Transverse colon (tissue), 4 donors: ENCODE measurements around the gene VGLL4. TPM values are rescaled to one million over a fixed set of nuclear protein-coding genes. Genes with fewer than 3 reads are reported as not detected.
"Not testable (repeated sequence)": the region's sequence is repeated elsewhere in the genome, so short reads cannot be mapped to it uniquely, and the experiment has no call there.

Experiments used
- DNase-seq: peaks from one replicate; pipeline ENCODE4 v3.0.0-alpha.2; 2019
- H3K27ac ChIP-seq, 4 donors: fragments of 200-600 bp; sonication (generic); 2 replicates each; pipeline ENCODE4 v1.5.1; 2016 to 2018; ENCODE audit warnings: inconsistent platforms in 4 of 4
- H3K27me3 ChIP-seq: fragments of 200-600 bp; sonication (generic); 2 replicates; pipeline ENCODE4 v1.5.1; 2017; ENCODE audit warnings: inconsistent platforms
- H3K36me3 ChIP-seq, 4 donors: fragments of 200-600 bp; sonication (generic); 2 replicates each; pipeline ENCODE4 v1.5.1; 2017 to 2019; ENCODE audit warnings: inconsistent platforms in 4 of 4
- H3K4me1 ChIP-seq, 4 donors: fragments of 200-600 bp; sonication (generic); 2 replicates each; pipeline ENCODE4 v1.5.1; 2017 to 2020; ENCODE audit warnings: inconsistent platforms in 4 of 4
- H3K4me3 ChIP-seq, 4 donors: fragments of 200-600 bp; sonication (generic); 1 replicate in 1 of 4; 2 replicates in 3 of 4; pipeline versions ENCODE4 v1.5.1 to v1.6.1; 2017 to 2019; ENCODE audit warnings: inconsistent platforms in 4 of 4
- H3K9me3 ChIP-seq, 2 donors: fragments of 200-600 bp; sonication (generic); 2 replicates each; pipeline ENCODE4 v1.5.1; 2017 to 2019; ENCODE audit warnings: inconsistent platforms in 2 of 2
- CTCF ChIP-seq, 5 experiments: fragments of 200-600 bp in 3 of 5; fragments of 450-650 bp in 2 of 5; sonication (generic) in 3 of 5; IDR thresholded peaks; 1 replicate in 2 of 5; 2 replicates in 3 of 5; pipeline ENCODE4 v1.5.1; 2016 to 2017; ENCODE audit warnings: antibody characterized with exemption in 5 of 5, inconsistent platforms in 3 of 5, mild to moderate bottlenecking in 2 of 5, moderate library complexity in 1 of 5
- EP300 ChIP-seq: sonication (generic); formaldehyde crosslinking; IDR thresholded peaks from one replicate; pipeline ENCODE4 v1.6.1; 2017; ENCODE audit warnings: antibody characterized with exemption, low read depth
- POLR2A ChIP-seq: fragments of 450-650 bp; IDR thresholded peaks from one replicate; pipeline ENCODE4 v1.6.1; 2016; ENCODE audit warnings: antibody characterized with exemption, mild to moderate bottlenecking, moderate library complexity
- POLR2AphosphoS5 ChIP-seq, 3 donors: sonication (generic); formaldehyde crosslinking; IDR thresholded peaks; one replicate each; pipeline ENCODE4 v1.6.1; 2016; ENCODE audit warnings: antibody characterized with exemption in 3 of 3
- WGBS, 2 donors: methylation state at CpG; one replicate each; pipeline ENCODE4 v1.1.5; 2018; ENCODE audit warnings: low coverage in 1 of 2; 5-methylcytosine and 5-hydroxymethylcytosine counted together
- in situ Hi-C, 4 donors: fragments of 200-750 bp; cut with MboI; loops; one replicate each; pipeline versions ENCODE4 v1.15.0 to v1.15.1; 2017; ENCODE audit warnings: low sequenced_read_pairs in 3 of 4, low pct_ligation_motif_present in 1 of 4, low pct_unique_long_range_greater_than_20kb in 1 of 4
- intact Hi-C: fragments of 100-400 bp; cut with DNase I; formaldehyde crosslinking; loops from one replicate; pipeline ENCODE4 v1.15.1; 2023; ENCODE audit warnings: low total_unique reads
- total RNA-seq, 4 donors: library from RNA; depleted of rRNA; stranded (reverse); fragments of >200 nt; gene quantifications; one replicate each; pipeline ENCODE4 v1.1.0, GENCODE V29; 2016

VGLL4 gene
- total RNA-seq, 4 donors from 2014 or later = 67.3 to 175 (median 95.0) TPM

- Histone ChIP-seq H3K9me3 (no peaks in the 10 kb centered on the region), H3K27ac (no peak overlapping the region), H3K27me3 (no peaks in the 10 kb centered on the region), H3K36me3 (no peaks in the 10 kb centered on the region), H3K4me3 (no peak overlapping the region), H3K4me1 (peaks cover 0 to 14% (median 7%) of the 10 kb centered on the region in 4 donors)
- no peak for TF ChIP-seq POLR2AphosphoS5 (IDR thresholded peaks at IDR 0.05)
- no peak for TF ChIP-seq CTCF (IDR thresholded peaks at IDR 0.05)
- no peak for TF ChIP-seq EP300
- TF ChIP-seq POLR2A = no peak
- intact Hi-C loops (no loop called here), in situ Hi-C loops (loop anchor here in 1 of 4 donors (25.0 kb wide), 1 partner anchor 130 kb away; no protein-coding TSS in a partner anchor)
- WGBS, 2 donors = 97 to 99% methylated on average over 4 to 6 of the region's 6 CpGs
- DNase-seq = no peak
Observed at GRCh38 chr3:11517601-11518000, 126.1 kb downstream of the VGLL4 start.

GRCh38 chr3:11514191-11514821, 129.4 kb downstream of the VGLL4 start:
- WGBS, 2 donors = 20 to 49% methylated on average over 3 to 7 of the region's 7 CpGs
- TF ChIP-seq POLR2A = no peak
- TF ChIP-seq CTCF (IDR thresholded peaks at IDR 0.05) = no peak
- TF ChIP-seq POLR2AphosphoS5 (IDR thresholded peaks at IDR 0.05) = no peak
- no peak for TF ChIP-seq EP300
- Histone ChIP-seq H3K4me3 (no peak overlapping the region), H3K36me3 (no peaks in the 10 kb centered on the region), H3K9me3 (no peaks in the 10 kb centered on the region), H3K4me1 (peaks cover 10 to 26% (median 16%) of the 10 kb centered on the region in 4 donors), H3K27me3 (no peaks in the 10 kb centered on the region), H3K27ac (peak overlapping the region in 3 of 4 donors; percentile 5 to 50 (median 16))
- intact Hi-C loops (no loop called here), in situ Hi-C loops (loop anchor here in 1 of 4 donors (25.0 kb wide), 1 partner anchor 127 kb away; no protein-coding TSS in a partner anchor)
- no peak for DNase-seq

- Histone ChIP-seq H3K36me3 (no peaks in the 10 kb centered on the region), H3K4me3 (no peak overlapping the region), H3K9me3 (no peaks in the 10 kb centered on the region), H3K27me3 (no peaks in the 10 kb centered on the region), H3K4me1 (peaks cover 16 to 32% (median 21%) of the 10 kb centered on the region in 4 donors), H3K27ac (peak overlapping the region in 3 of 4 donors; percentile 5 to 50 (median 16))
- DNase-seq = no peak
- 78 to 86% methylated on average over 1 to 3 of the region's 3 CpGs for WGBS, 2 donors
- no peak for TF ChIP-seq EP300
- no peak for TF ChIP-seq CTCF (IDR thresholded peaks at IDR 0.05)
- no peak for TF ChIP-seq POLR2AphosphoS5 (IDR thresholded peaks at IDR 0.05)
- no peak for TF ChIP-seq POLR2A
- intact Hi-C loops = no loop called here
- in situ Hi-C loops = loop anchor here in 1 of 4 donors (25.0 kb wide), 1 partner anchor 126 kb away; no protein-coding TSS in a partner anchor
Observed at GRCh38 chr3:11513817-11514135, 129.9 kb downstream of the VGLL4 start.

GRCh38 chr3:11513125-11513816, 130.4 kb downstream of the VGLL4 start:
- H3K4me3 ChIP-seq, H3K27me3 ChIP-seq, H3K9me3 ChIP-seq, DNase-seq, H3K36me3 ChIP-seq, intact Hi-C loops: not testable (repeated sequence)
- in situ Hi-C loops = loop anchor here in 1 of 4 donors (25.0 kb wide), 1 partner anchor 126 kb away; no protein-coding TSS in a partner anchor
- WGBS, 2 donors = 96% methylated on average over 27 of the region's 27 CpGs; no CpG with 5 or more reads in 1 of the 2 donors
- Histone ChIP-seq H3K4me1 (peaks cover 21 to 37% (median 26%) of the 10 kb centered on the region in 4 donors), H3K27ac (peak overlapping the region in 3 of 4 donors; percentile 5 to 50 (median 16))

GRCh38 chr3:11511606-11512005, 132.1 kb downstream of the VGLL4 start:
- H3K36me3 ChIP-seq, DNase-seq, intact Hi-C loops, H3K4me3 ChIP-seq, H3K27me3 ChIP-seq, H3K9me3 ChIP-seq, H3K27ac ChIP-seq: not testable (repeated sequence)
- in situ Hi-C loops = loop anchor here in 1 of 4 donors (25.0 kb wide), 1 partner anchor 124 kb away; no protein-coding TSS in a partner anchor
- H3K4me1 ChIP-seq = peaks cover 26 to 46% (median 28%) of the 10 kb centered on the region in 4 donors
- 100% methylated on average over 7 of the region's 20 CpGs; no CpG with 5 or more reads in 1 of the 2 donors for WGBS, 2 donors
